NCI-H345 treated with DMSO at 0.1 percent for 48 hours (cell line): ENCODE results near the gene SLC35C1.
A peak's percentile ranks its signal among the peaks of the same experiment; 100 is the strongest.

Experiments
- DNase-seq: peaks from one replicate; lab custom pipeline; 2025; ENCODE audit not compliant: unreplicated experiment; lab: John Stamatoyannopoulos, UW

Gene SLC35C1

DNA sequence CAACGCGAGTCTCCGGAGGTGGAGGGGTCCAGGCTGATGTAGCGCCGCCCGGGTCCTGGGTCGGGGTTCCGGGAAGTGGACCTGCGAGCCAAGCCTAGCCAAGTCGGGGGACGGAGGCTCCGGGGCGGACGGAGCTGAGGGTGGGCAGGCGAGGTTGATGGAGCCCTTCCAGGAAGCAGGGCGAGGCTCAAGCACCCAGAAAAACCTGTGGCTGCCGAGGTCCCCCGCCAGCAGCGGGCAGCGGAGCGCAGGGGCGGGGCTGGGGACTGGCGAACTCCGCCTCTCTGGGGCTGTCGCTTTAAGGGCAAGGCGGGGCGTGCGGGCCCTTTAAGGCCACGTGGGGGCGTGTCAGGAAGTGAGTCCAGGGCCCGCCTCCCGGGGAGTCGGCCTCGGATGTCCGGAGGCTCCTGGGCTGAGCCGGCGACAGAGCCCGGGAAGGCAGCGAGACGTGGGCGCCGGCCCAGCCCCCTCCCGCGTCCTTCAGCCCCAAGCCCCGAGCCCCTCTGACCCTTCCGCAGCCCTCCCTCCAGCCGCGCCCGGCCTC, at the start of gene SLC35C1:
TSS of gene SLC35C1 (plus strand) at position 389 of the 544 bp plus-strand sequence. CDS start 653 bp downstream, outside the sequence.
- peak; percentile 90 for DNase-seq

DNA sequence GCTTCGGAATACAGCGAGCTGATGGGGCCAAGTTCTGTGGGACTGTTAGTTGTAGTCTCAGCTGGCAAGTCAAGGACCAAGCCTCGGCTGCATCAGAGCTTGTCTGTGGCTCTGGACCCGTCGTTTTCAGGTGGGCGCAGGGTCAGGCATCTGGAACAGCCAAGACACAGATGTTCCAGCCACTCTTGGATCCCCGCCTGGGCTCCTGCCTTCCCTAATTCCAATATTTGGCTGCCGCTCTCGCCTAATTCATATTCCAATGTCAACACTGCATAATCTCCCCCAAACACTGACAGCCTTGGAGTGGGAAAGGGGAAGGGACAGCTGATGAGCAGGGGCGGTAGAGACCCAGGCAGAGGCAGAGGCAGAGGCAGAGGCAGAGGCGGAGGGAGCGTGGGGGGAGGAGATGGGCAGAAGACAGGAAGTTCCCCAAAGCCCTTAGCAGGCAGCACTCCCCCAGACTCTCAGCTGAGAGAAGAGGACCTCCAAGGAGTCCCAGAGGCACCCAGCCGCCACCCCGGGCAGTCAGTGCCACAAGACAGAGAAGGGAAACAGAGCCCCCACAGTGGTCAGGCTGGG, 49.6 kb upstream of the SLC35C1 start:
- no peak for DNase-seq

DNA sequence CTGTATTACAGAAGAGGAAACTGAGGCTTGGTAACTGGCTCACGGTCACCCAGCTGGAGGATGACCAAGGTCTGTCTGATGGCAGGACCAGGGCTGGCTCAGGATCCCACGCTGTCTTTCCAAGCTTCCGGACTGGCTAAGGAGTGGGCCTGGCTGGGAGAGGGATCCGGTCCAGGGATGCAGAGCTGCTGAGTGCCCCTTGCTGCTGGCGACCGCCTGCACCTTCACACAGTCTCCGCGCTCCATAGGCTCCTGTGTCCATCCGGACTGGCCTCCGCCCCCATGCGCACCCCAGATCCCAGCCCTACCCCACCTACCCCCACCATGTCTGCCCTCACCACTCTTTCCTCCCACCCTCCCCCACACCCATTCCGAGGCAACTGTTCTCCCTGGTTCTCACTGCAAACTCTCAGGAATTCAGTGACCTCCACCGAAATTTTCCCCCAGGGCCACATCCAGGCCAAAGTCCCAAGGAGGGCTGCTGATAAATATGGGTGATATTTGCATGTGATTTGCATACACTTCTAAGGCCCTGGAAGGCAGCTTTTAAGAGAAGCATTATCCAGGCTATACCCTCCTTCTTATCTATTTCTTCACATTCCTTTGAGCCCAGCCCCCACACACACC, 48.5 kb upstream of the SLC35C1 start:
- no peak for DNase-seq

DNA sequence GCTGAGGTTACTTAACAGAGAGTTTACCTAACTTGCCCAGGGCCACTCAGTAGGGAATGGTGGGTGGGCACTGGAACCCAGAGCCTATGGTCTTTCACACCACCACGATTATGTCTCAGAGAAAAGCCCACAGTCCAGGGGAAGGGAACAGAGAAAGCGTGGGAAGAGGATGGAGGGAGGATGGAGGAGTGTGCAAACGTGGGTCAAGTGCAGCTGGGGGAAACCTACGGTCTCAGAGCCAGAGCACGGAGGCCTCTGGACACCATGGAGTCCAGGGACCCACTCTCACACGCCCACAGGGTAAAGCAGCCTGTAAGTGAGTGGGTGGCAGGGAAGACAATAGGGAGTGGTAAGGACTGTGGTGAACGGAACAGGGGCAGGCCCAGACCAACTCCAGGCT, 47.3 kb upstream of the SLC35C1 start:
- no peak for DNase-seq

DNA sequence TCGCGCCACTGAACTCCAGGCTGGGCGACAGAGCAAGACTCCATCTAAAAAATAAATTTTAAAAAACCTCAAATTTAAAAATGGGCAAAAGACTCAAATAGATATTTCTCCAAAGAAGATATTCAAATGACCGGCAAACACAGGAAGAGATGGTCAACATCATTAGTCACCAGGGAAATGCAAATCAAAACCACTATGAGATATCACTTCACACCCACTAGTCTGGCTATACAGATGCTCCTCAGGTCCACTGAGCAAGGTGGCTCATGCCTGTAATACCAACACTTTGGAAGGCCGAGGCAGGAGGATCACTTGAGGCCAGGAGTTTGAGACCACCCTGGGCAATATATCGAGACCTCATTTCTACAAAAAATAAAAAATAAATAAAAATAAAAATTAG, 43.3 kb upstream of the SLC35C1 start:
- DNase-seq: no peak

DNA sequence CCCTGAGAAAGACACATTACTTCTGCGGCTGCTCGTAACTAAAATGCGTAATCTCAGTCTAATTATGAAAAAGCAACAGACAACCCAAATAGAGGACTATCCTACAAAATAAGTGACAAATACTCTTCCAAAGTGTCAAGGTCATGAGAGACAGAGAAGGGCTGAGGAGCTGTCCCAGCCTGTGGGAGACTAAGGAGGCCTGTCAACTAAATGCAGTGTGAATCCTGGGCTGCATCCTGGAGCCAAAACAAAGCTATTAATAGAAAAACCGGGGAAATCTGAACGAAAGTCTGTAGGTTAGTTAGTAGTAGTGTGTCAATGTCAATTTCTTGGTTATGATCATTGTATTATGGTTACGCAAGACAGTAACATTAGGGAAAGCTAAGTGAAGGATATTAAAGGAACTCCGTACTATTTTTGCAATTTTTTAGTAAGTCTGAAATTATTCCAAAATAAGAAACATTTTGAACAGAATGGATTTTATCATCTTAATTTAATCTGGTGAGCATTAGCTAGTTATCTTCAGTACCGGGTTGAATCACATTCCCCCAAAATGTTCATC, 39.8 kb upstream of the SLC35C1 start:
- DNase-seq: no peak

DNA sequence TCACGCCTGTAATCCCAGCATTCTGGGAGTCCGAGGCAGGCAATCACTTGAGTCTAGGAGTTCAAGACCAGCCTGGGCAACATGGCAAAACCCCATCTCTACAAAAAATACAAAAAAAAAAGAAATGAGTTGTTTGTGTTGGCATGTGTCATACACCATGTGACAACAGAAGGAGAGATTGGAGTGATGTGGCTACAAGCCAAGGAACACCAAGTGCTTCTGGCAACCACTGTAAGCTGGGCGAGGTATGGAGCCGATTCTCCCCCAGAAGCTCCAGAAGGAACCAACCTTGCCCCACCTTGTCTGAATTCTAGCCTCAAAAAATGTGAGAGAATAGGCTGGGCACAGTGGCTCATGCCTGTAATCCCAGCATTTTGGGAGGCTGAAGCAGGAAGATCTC, 39.1 kb upstream of the SLC35C1 start:
- DNase-seq: no peak

DNA sequence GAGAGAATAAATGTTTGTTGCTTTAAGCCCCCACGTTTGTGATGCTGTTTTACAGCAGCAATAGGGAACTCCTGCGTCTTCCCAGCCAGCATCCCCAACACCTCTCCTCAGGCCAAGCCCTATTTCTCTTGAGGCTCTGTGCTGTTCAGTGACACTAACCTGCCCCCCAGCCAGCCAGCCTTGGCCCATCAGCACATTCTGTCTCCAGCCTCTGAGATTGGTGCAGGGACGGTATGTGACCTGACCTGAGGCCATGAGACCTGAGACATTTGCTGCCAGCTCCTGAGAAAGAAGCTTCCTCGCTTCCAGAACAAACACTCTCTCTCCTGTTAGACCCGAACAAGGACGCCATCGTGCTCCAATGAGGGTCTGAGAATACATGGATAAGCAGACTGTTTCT, 38.5 kb upstream of the SLC35C1 start:
- DNase-seq: no peak

DNA sequence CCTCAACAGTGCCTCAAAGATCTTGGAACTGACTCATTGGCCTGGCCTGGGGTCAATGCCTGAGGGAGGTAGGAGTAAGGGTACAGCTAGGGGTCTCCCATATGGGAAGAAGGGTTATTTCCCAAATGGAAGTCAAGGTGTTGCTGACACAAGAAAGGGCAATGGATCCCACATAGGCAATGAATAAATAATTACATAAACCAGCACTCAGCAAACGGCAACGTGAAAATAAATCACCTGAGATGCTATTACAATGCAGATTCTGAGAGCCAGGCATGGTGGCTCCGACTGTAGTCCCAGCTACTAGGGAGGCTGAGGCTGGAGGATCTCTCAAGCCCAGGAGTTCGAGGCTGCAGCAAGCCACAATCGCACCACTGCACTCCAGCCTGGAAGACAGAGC, 36.5 kb upstream of the SLC35C1 start:
- DNase-seq: no peak

DNA sequence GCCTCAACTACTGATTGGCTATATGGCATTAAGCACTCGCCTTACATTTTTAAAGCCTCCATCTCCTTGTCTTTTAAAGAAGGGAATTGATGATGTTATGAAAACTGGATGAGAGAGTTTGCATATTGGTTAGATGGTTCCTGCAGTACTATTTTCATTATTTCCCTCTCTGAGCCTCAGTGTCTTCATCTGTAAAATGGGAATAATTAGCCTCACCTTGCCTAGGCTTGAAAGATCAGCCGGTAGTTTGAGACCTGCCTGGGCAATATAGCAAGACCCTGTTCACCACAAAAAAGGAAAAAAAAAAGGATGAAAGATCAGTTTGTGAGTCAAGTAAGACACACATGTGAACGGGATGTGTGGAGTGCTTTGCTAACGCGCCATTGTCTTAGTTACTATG, 35.0 kb upstream of the SLC35C1 start:
- no peak for DNase-seq

DNA sequence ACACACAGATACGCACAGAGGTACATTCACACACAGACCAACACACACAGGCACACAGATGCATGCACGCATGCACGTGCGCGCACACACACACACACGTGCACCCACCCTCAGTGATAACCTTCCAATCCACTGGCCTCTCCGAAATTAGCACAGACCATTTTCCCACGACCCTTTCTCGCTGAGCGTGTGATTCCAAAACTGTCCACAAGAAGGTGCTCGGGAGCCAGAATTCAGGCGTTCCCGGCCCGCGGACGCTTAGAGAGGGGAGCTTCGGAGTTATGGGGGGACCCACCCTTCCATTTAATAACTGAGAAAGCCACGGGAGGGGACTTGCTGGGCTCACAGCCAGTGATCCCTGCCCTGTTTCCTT, 33.8 kb upstream of the SLC35C1 start:
- peak; percentile 60 for DNase-seq

DNA sequence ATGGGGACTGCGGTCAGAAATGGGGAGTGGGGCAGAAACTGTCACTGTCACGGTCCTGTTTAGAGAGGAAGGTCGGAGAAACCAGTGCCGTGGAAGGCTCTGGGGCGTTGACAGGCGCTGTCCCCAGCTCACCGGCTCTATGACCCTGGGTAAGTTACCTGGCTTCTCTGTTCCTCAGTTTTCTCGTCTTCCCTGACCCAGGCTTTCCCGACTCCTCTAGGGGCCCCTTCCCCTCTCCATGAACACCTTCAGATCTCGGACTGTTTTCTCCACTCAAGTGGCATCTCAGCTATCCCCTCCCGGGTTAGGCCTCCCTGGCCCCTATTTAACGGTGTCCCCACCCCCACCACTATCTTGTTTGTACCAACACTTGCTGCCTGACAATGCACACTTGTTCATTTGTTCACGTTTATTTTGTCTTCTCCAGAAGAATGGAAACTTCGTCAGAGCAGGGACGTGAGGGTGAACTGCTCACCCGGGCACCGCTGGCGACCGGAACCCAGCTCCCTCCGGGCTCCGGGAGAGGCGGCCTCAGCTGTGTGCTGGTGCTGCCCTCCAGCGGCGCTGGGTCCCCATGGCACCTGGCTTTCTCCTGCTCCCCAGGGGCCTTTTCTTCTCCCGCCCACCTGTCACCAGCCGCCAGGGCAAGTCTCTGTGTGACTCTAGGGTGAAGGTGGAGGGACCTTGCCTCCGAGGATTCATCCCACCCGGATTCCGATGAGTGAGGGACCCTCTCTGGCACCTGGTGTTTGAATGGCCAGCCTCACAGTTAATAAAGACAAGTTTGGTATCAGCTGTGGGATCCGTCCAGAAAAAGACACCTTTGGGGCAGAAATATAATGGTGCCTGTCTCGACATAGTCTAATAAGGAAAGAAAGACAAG, 33.1 kb upstream of the SLC35C1 start:
- peak; percentile 74 for DNase-seq

DNA sequence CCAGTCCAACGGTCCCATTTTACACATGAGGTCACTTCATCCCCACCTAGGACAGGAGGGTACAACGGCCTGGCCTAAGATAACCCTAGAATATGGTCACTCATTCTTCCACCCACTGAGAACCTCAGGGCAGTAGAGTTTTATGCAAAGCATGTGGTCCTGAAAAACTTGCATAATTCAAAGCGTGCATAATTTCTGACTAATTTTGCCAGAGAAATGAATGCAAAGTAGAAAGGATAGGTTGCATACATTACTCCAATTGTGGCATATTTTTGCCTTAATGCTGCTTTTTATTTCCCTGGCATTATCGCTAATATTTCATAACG, 32.5 kb upstream of the SLC35C1 start:
- no peak for DNase-seq

DNA sequence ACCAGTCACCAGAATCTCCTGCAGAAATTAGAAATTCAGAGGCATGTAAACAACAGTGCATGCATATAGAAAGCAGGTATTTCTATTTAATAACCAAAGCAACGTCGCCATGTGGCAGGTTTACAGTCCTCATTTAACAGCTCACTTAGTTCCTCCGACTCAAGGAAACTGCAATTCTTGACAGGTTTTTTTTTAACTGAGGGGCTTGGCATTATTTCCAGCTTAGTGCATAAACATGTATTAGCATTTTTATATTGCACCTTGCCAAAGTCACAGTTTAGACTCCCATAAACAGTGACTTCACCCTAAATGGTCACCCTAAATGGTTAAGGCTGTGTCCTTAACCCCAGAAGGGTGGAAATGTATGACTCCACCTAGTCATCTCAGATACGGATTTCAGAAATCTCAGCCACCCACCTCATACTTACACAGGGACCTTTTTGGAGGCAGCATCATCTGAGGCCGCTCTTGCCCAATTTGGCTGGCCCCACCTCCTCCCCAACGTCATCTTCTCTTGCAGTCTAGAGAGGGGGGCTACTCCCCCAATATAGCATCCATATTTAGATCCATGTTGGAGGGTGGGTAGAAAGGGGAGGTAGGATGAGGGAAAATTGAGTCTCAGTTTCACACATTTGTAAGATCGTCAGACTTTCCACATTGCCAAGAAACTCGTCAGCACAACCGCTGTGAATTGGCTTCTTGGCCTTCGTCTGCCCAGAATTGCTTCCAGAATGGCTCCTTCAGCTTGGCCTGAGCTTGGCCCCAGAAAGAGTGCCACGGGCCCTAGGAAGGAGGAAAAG, 31.8 kb upstream of the SLC35C1 start:
- no peak for DNase-seq

DNA sequence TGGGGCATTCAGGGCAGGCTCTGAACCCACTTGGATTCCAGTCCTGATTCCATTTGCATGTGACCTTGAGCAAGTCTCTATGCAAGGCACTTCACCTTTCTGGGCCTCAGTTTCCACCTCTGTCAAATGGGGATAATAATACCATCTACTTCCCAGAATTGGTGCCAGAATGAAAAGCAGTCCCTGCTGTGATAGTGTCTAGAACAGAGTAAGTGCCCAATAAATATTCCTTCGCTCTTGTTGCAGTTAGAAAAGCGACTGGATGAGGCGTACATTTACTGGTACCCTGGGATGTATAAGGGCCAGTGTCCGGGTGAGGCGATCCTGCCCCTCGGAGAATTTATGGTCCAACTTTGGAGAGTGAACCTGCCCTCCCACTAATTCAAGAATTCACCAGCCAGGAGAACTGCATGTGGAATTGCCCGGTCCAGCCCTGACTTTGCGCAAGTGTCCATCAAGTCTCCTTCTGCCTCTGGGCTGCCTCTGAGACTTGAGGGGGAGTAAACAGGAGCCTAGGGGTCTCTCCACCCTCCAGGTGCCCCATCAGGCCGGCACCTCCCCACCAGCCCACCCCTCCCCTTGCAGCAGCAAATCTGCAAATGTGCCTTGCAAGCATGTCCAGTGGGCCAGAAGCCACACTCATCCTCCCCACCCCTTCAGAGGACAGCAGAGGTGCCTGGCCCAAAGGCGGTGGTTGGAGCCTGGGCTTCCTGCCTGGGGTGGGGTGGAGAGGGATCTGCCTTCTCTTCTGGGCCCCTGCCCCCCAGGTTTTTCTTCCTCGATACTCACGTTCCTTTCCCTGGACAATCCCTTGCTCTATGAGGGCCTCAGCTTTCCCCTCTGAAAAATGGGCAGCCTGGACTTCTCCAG, 30.9 kb upstream of the SLC35C1 start:
- no peak for DNase-seq

DNA sequence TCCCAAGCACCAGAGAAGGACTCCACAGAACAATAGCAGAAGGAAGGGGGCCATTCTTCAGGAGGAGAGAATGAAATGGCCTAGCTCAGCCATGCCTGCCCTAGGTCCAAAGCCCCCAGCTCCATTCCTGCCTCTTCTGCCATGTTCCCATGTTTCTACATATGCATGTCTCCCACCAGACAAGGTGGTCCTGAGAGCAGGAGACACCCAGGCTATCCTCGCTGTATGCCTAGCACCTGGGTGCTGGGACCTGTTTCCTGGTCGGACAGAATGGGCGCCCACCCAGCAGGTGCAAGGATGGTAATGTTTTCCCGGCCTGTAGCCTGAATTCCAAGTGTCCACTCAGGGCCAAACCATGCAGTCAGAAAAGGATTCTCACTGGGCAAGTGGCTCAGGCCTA, 30.2 kb upstream of the SLC35C1 start:
- no peak for DNase-seq

DNA sequence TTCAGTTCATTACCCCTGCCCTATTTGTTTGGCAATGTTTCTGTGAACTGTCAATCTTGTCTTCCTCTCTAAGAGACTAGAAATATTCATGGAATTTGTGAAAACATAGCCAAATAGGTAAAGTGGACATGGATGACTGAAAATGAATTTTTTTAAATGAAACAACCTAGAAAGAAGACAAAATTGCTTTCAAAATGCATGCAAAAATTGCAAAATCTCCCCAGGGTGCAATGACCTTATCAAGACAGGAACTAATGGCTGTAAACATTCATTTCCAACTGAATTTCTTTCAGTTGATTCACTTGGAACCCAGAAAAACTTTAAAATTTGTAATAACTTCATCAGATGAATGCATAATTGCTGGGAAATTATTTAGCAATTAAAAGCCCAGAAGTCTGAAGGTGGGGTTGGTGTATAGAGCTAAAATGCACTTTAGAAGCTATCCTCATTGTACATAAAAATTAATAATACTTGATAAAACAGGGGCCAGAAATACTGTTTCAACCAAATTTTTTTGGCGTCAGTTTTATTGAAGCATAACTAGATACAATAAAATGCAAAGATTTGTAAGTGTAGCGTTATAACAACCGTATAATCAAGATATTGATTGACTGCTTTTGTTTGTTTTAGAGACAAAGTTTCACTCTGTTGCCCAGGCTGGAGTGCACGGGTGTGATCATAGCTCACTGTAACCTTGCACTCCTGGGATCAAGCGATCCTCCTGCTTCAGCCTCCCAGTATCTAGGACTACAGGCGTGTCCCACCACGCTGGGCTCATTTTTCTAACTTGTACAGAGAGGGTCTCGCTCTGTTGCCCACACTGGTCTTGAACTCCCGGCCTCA, 27.6 kb upstream of the SLC35C1 start:
- no peak for DNase-seq

DNA sequence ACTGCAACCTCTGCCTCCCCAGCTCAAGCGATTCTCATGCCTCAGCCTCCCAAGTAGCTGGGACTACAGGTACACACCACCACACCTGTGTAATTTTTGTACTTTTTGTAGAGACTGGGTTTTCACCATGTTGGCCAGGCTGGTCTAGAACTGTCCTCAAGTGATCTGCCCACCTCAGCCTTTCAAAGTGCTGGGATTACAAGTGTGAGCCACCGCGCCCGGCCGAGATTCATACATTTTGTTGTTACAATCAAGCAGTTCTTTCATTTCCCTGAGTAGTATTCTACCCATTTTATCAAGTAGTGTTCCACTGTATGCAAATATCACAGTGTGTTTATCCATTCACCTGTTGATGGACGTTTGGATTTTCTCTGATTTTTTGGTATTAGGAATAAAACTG, 26.6 kb upstream of the SLC35C1 start:
- DNase-seq: no peak

DNA sequence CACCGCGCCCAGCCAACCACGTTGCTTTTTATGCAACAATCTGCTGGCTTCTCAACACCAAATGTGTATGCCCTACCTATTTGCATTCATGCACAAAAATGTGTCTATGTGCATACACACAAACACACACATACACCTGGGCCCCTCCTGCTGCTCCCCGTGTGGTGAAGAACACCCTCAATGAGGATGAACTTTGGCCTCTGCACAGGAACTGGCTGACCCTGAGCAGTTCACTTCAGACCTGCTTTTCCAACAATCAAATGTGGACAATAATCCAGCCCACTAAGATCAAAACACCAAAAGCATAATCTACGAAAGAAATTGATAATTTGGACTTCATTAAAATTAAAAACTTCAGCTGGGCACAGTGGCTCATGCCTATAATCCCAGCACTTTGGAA, 25.3 kb upstream of the SLC35C1 start:
- no peak for DNase-seq
